Stomach (tissue), 4 donors: Measurements from ENCODE around the gene GLRA3.

ENCODE experiments used
- POLR2A ChIP-seq, 4 donors: fragments of 450-650 bp; IDR thresholded peaks; one replicate each; pipeline ENCODE4 v1.6.1; 2016; ENCODE audit warnings: antibody characterized with exemption in 4 of 4, control low read depth in 2 of 4, mild to moderate bottlenecking in 1 of 4, moderate library complexity in 1 of 4
- POLR2AphosphoS5 ChIP-seq, 3 donors: sonication (generic); formaldehyde crosslinking; IDR thresholded peaks; one replicate each; pipeline ENCODE4 v1.6.1; 2016; ENCODE audit warnings: antibody characterized with exemption in 3 of 3
- TF ChIP-seq, protein P1 (sequence below), 7 experiments: fragments of 450-650 bp in 4 of 7; fragments of 200-600 bp in 3 of 7; sonication (generic) in 3 of 7; IDR thresholded peaks; one replicate each; pipeline ENCODE4 v1.5.1; 2016 to 2019; ENCODE audit warnings: antibody characterized with exemption in 7 of 7, control low read depth in 2 of 7, mild to moderate bottlenecking in 1 of 7

DNA sequence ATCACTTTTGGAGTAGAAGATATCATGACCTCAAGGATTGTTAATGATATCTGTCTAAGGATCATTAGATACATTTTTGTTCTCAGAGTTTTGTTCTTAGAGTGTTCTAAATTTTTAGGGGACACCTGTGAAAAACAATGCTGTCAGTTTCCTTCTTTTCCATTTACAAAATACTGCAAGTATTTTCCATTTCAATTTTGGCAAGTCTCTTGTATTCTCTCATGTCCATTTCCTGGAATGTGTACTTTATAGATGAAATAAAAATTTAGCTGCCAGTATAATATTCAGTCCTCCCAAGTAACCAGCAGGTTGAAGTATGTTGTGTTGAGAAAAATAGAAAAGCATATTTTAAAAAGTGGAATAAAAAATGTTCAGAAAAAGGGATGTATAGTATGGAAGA lies 188.9 kb downstream of the GLRA3 start:
- TF ChIP-seq, protein P1, sequence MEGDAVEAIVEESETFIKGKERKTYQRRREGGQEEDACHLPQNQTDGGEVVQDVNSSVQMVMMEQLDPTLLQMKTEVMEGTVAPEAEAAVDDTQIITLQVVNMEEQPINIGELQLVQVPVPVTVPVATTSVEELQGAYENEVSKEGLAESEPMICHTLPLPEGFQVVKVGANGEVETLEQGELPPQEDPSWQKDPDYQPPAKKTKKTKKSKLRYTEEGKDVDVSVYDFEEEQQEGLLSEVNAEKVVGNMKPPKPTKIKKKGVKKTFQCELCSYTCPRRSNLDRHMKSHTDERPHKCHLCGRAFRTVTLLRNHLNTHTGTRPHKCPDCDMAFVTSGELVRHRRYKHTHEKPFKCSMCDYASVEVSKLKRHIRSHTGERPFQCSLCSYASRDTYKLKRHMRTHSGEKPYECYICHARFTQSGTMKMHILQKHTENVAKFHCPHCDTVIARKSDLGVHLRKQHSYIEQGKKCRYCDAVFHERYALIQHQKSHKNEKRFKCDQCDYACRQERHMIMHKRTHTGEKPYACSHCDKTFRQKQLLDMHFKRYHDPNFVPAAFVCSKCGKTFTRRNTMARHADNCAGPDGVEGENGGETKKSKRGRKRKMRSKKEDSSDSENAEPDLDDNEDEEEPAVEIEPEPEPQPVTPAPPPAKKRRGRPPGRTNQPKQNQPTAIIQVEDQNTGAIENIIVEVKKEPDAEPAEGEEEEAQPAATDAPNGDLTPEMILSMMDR (IDR thresholded peaks at IDR 0.05) = no peak
- TF ChIP-seq POLR2A (IDR thresholded peaks at IDR 0.05) = no peak
- no peak for TF ChIP-seq POLR2AphosphoS5 (IDR thresholded peaks at IDR 0.05)
